Progenitor cell of endocrine pancreas (in vitro differentiated cells): ENCODE results near the gene NACC2. TPM values are rescaled to one million over a fixed set of nuclear protein-coding genes. Genes with fewer than 3 reads are reported as not detected.

Experiments
- DNase-seq: peaks from one replicate; pipeline ENCODE4 v3.0.0; 2021; ENCODE audit warnings: low spot score; ENCODE audit not compliant: unreplicated experiment
- H3K27ac Mint-ChIP-seq: 2 replicates; pipeline ENCODE4 v1.8.0; 2021; ENCODE audit warnings: mild to moderate bottlenecking, moderate library complexity, mixed read lengths
- H3K27me3 Mint-ChIP-seq: 2 replicates; pipeline ENCODE4 v1.8.0; 2021; ENCODE audit warnings: mixed read lengths
- H3K36me3 Mint-ChIP-seq: 2 replicates; pipeline ENCODE4 v1.8.0; 2022; ENCODE audit warnings: mixed read lengths; ENCODE audit not compliant: insufficient read depth
- H3K4me1 Mint-ChIP-seq: 2 replicates; pipeline ENCODE4 v1.8.0; 2021; ENCODE audit warnings: low read depth, mixed read lengths
- H3K4me3 Mint-ChIP-seq: 2 replicates; pipeline ENCODE4 v1.8.0; 2021; ENCODE audit warnings: low read depth, mild to moderate bottlenecking, moderate library complexity, mixed read lengths
- H3K9me3 Mint-ChIP-seq: 2 replicates; pipeline ENCODE4 v1.8.0; 2021; ENCODE audit warnings: low read depth, mixed read lengths
- total RNA-seq: library from RNA; stranded (reverse); gene quantifications from 2 replicates; pipeline ENCODE4 v1.2.1, GENCODE V29; 2021
- TF ChIP-seq, protein P1 (sequence below): fragments of 200-600 bp; sonication (generic); IDR thresholded peaks from one replicate; pipeline ENCODE4 v1.5.0; 2021; ENCODE audit warnings: antibody characterized with exemption, mild to moderate bottlenecking; ENCODE audit not compliant: unreplicated experiment

Gene NACC2
- total RNA-seq, 1 donor from 2014 or later, result 11.6 TPM

DNA sequence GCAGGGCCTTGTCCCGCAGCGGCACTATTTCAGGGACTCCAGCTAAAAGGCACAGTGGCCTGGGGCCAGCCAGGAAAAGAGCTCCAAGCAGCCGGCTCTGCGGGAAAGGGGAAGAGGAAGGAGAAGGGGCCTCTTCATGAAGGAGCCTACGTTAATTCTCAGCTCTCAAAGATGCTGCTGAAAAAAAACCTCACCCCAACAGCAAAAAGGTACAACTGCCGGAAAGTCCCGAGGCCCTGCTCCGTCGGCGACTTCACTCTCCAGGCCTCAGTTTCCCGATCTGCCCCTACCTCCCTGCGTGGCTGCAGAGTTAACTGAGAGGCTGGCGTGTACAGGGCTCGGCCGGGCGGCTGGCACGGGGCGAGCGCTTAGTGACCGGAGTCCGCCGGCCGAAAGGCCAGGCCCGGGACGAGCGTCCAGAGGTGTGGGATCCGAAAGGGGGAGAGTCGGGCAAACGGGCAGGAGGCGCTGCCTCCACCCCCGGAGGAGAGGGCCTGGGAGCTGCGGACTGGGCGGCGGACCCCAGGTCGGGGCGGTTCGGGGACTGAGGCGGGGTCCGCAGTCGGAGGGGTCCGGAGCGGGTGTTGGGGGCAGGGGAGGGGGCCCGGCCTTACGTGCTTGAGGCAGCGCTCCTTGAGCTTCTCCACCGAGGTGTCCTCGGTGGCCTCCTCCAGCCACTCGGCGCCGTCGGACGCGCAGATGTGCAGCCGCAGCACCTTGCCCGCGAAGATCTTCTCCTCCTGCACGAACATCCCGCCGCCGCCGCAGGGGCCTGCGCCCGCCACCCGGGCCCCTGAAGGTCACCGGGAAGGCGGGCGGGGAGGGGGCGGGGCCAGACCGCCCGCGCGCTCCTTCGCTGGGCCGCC lies 134.4 kb downstream of the NACC2 start:
- H3K9me3 Mint-ChIP-seq, result no peaks in the 10 kb centered on the region
- peak overlapping the region; percentile 86 for H3K4me3 Mint-ChIP-seq
- TF ChIP-seq, protein P1, sequence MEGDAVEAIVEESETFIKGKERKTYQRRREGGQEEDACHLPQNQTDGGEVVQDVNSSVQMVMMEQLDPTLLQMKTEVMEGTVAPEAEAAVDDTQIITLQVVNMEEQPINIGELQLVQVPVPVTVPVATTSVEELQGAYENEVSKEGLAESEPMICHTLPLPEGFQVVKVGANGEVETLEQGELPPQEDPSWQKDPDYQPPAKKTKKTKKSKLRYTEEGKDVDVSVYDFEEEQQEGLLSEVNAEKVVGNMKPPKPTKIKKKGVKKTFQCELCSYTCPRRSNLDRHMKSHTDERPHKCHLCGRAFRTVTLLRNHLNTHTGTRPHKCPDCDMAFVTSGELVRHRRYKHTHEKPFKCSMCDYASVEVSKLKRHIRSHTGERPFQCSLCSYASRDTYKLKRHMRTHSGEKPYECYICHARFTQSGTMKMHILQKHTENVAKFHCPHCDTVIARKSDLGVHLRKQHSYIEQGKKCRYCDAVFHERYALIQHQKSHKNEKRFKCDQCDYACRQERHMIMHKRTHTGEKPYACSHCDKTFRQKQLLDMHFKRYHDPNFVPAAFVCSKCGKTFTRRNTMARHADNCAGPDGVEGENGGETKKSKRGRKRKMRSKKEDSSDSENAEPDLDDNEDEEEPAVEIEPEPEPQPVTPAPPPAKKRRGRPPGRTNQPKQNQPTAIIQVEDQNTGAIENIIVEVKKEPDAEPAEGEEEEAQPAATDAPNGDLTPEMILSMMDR, result no peak
- peak; percentile 39 for DNase-seq
- H3K27ac Mint-ChIP-seq, result peak overlapping the region; percentile 52
- peaks cover 18% of the 10 kb centered on the region for H3K27me3 Mint-ChIP-seq
- H3K4me1 Mint-ChIP-seq, result peaks cover 7% of the 10 kb centered on the region
- no peaks in the 10 kb centered on the region for H3K36me3 Mint-ChIP-seq

DNA sequence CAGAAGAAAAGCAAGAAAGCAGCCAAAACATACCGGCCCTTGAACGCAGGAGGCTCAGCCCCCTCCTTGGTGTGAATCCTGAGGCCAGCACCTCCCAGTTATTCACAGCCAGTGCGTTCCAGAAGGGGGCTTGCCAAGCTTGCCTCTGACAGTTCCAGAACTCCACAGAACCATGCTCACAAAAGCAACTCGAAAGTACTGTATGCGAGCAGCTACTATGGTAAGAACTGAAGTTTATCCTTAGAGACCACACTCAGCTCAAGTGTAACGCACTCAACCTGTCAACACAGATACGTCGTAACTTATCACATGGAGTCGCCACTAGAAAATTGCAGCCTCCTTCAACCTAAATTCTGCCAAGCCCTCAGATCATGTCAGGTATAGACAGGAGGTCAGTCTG lies 135.3 kb downstream of the NACC2 start:
- DNase-seq, result no peak
- Mint-ChIP-seq H3K36me3 (no peaks in the 10 kb centered on the region), H3K4me3 (peak overlapping the region; percentile 86), H3K27ac (no peak overlapping the region), H3K27me3 (peaks cover 18% of the 10 kb centered on the region), H3K9me3 (no peaks in the 10 kb centered on the region), H3K4me1 (peaks cover 7% of the 10 kb centered on the region)
- TF ChIP-seq, protein P1, result no peak

DNA sequence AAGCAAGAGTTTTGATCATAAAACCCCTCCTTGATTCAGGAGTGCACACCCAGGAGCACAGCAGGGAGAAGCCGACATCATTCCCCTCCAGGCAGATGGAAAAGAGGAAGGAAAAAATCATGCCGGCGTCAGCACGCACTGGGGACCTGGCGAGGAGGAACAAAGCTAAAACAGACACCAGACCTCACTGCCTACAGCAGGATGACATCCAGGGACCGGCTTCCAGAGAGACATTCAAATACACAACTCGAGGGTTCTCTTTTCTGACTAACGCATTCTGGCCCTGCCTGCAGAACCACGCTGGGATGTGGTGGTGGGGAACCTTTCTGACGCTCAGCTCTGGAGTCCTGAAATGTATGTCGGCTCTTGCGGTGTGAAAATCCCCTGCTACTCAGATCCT lies 136.6 kb downstream of the NACC2 start:
- Mint-ChIP-seq H3K4me3 (peak overlapping the region; percentile 24), H3K4me1 (peaks cover 7% of the 10 kb centered on the region), H3K9me3 (no peaks in the 10 kb centered on the region), H3K27me3 (peaks cover 13% of the 10 kb centered on the region), H3K36me3 (no peaks in the 10 kb centered on the region), H3K27ac (no peak overlapping the region)
- DNase-seq, result no peak
- TF ChIP-seq, protein P1, result no peak

DNA sequence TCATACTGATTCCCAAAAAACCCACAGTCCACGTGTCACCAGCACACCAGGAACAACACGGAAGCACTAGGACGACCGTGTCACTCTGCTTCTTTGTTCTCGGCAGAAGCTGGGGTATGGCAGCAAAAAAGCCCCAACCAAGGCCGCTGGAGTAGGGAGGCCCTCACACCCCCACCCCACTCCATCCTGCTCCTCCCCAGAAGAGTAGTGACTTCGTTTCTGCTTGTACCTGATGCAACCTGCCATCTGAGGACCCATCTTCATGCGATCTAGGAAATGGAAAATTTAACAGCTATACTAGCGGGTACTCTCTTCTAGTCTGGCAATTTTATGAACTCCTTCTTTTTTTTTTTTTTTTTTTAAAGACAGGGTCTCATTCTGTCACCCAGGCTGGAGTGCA lies 137.7 kb downstream of the NACC2 start:
- TF ChIP-seq, protein P1, result no peak
- H3K4me1 Mint-ChIP-seq, result peaks cover 8% of the 10 kb centered on the region
- no peak overlapping the region for H3K27ac Mint-ChIP-seq
- no peaks in the 10 kb centered on the region for H3K9me3 Mint-ChIP-seq
- DNase-seq, result no peak
- H3K27me3 Mint-ChIP-seq, result peaks cover 4% of the 10 kb centered on the region
- no peak overlapping the region for H3K4me3 Mint-ChIP-seq
- H3K36me3 Mint-ChIP-seq, result peaks cover 3% of the 10 kb centered on the region

DNA sequence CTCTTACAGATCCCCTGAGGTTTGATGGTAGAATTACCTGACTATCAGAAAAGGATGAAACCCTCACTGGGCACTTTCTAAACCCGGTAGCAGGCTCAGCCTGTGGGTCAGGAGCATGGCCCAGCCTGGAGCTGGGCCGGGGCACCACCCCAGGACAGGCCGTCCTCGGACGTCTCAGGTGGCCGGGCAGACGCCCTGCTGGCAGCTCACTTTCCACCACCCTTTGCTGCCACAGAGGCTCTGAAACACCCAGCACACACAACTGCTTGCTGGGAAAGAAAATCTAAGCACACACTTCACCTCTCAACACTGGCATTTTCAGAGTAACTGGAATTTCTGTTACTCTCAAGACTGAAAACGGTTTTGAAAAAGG lies 138.3 kb downstream of the NACC2 start:
- no peak overlapping the region for H3K27ac Mint-ChIP-seq
- DNase-seq, result no peak
- no peak overlapping the region for H3K4me3 Mint-ChIP-seq
- H3K4me1 Mint-ChIP-seq, result peaks cover 14% of the 10 kb centered on the region
- H3K36me3 Mint-ChIP-seq, result peaks cover 3% of the 10 kb centered on the region
- TF ChIP-seq, protein P1, result no peak
- H3K27me3 Mint-ChIP-seq, result no peaks in the 10 kb centered on the region
- H3K9me3 Mint-ChIP-seq, result no peaks in the 10 kb centered on the region

Other genes starting within 250 kb of the NACC2 start
- 80.6 and 82.2 TPM in 2 replicates for gene CAMSAP1, start 187.7 kb downstream of the NACC2 start, total RNA-seq
- 31.4 and 34.2 TPM in 2 replicates for gene UBAC1, start 133.9 kb downstream of the NACC2 start, total RNA-seq
- 39.2 and 39.5 TPM in 2 replicates for gene TMEM250, start 23.6 kb upstream of the NACC2 start, total RNA-seq
- not detected in 2 replicates for gene LHX3, start 109.8 kb upstream of the NACC2 start, total RNA-seq
- gene QSOX2, start 150.5 kb upstream of the NACC2 start, total RNA-seq, result 24.0 and 24.1 TPM in 2 replicates
- gene CCDC187, start 208.8 kb upstream of the NACC2 start, total RNA-seq, result 1.2 and 1.4 TPM in 2 replicates
- 79.2 and 82.2 TPM in 2 replicates for gene GPSM1, start 232.2 kb upstream of the NACC2 start, total RNA-seq